Fibroblast of gingiva (primary cell): Measurements from ENCODE around the gene ZNF239.
A peak's percentile ranks its signal among the peaks of the same experiment; 100 is the strongest.
"Not testable (repeated sequence)": the region's sequence is repeated elsewhere in the genome, so short reads cannot be mapped to it uniquely, and the experiment has no call there.

Experiments
- DNase-seq: peaks from one replicate; pipeline ENCODE4 v3.0.0-alpha.2; 2011; ENCODE audit warnings: low read depth

The ZNF239 gene

GRCh38 chr10:43574001-43574892 is at the start of gene ZNF239:
ZNF239 (minus strand) TSS chr10:43574616; CDS start chr10:43558079, 16,537 bp downstream.
- DNase-seq: peak; percentile 88

DNA sequence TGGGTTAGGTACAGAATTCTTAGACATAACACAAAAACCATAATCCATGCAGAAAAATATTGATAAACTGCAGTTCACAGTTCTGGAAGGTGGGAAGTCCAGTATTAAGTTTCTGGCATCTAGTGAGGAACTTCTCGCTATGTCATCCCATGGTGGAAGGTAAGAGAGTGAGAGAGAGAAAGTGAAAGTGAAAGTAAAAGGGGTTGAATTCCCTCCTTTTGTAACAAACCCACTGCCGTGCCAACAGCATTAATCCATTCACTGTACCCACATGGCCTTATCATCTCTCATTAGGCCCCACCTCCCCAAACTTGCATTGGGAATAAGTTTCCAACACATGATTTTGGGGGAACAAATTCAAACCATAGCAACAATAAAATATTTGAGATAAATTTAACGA is 48.9 kb upstream of the ZNF239 start:
- no peak for DNase-seq

- no peak for DNase-seq
Observed at GRCh38 chr10:43622038-43622437, 47.6 kb upstream of the ZNF239 start.

- DNase-seq: no peak
Observed at GRCh38 chr10:43619368-43619767, 45.0 kb upstream of the ZNF239 start.

- no peak for DNase-seq
Observed at GRCh38 chr10:43616697-43617370, 42.4 kb upstream of the ZNF239 start.

DNA sequence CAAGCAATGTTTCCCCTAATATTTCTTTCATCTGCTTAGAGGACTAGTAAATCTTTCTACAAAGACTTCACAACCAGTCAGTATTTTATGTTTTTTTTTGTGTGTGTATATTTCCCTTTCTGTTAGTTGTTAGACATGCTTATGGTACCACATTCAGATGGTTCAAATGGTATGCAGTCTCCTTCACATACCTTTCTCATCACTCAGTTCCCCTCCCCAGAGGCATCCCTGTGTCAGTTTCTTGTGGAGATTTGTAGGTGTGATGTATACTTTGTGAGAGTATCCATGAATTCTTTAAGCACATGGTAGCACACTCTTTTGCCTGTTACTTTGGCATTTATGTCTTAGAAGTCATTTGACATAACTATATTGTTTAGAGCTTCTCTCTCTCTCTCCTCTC is 36.2 kb upstream of the ZNF239 start:
- DNase-seq: no peak

DNA sequence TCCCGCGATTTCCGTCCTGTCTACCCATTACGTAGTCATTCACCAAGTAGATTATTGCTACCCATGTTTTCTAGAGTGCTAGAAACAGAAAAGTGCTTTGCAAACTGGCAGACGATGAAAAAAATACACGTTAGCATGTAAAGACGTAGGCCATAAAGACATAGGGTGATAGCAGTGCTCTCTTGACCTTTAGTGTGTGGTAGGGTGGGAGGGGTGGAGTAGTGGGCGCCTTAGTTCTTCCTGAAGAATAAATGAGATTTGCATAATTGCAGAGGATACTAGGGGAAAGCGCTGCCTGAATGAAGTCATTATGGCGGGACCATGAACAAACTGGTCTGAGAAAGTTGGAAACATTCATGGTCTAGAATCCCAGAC is 32.8 kb upstream of the ZNF239 start:
- no peak for DNase-seq

DNA sequence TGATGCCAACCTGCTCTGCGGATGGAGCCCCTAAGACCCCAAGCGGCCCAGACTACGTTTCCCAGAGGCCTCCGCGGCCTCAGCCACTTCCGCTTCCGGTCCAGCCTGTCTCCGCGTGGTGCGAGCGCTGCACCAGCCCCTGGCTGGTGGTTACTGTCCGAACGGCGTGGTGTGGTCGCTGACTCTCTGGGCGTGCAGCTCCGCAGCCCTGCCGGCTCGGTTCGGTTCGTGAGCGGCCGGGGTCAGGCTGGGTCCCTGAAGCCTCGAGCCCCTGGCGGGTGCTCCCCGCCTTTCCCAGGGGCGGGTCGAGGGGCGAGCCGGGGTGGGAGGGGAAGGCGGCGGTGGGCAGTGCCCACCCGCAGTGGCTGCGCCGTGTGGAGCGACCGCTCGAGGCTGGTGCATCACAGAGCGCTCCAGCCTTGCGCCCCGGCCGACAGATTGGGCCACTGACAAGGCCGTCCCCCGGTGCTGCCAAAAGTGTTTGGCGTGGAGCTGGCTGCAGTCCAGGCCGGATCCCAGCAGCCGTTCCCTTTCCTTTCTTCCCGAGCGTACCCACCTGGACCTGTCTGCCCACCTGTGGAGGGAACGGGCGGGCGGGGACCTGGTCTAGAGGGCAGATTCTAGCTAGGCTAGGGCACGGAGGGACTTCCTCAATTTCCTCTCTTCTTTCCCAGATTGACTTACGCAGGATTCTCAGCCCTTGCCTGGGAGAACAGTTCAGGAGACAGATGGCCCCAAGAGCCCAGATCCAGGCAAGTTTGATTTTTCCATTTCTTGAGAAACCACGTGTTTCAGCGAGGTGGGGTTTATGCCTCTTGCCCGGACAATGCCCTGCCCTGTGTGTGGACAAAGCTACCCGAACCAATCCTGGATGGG is 32.1 kb upstream of the ZNF239 start, which contains the start of gene ZNF485:
Gene ZNF485 (plus strand): TSS at position 116 of the 876 bp plus-strand sequence. CDS start 613 bp downstream, at position 729.
- DNase-seq: peak; percentile 53

DNA sequence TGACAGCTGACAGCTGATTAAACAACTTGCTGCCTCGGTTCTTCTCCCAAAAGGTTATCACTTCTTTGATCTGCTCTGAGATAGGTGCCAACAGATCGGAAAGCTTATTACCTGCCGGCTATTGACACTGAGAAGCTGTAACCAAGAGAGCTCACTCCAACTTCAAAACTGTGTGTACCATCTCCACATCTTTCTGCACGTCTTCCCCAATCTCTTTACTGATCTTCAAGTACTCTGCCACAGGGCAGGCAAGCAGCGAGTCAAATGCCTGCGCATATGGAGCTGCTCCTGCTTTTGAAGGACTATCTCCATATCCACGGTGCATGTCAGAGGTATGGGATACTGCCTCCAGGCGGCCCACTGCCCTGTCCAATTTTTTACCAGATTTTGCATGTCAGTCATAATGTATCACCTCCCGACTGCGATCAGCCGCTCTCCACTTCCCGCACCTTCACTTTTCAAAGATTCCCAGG is 31.5 kb upstream of the ZNF239 start:
- no peak for DNase-seq

DNA sequence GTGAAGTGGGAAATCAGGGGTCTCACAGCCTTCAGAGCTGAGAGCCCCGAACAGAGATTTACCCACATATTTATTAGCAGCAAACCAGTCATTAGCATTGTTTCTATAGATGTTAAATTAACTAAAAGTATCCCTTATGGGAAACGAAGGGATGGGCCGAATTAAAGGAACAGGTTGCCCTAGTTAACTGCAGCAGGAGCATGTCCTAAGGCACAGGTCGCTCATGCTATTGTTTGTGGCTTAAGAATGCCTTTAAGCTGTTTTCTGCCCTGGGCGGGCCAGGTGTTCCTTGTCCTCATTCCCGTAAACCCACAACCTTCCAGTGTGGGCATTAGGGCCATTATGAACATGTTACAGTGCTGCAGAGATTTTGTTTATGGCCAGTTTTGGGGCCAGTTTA is 27.2 kb upstream of the ZNF239 start:
- DNase-seq: not testable (repeated sequence)

GRCh38 chr10:43599333-43599732 is 24.9 kb upstream of the ZNF239 start:
- DNase-seq: no peak

DNA sequence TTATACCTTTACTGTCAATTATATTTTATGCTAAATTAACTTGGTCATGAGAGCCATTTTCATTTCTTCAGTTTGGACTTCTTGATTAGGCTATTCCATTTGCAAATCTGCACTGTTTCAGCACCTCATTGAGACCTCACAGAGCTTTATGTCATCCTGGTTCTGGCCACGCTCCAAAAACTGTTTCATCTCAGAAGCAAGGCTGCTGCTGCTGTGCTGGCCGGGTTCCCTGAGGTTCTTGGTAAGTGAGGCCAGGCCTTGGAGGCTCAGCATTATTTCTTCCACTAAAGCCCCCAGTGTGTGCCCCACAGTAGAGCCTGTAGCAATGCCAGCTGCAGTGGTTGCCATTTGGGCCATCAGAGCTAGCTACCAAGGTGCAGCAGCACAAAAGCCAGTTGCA is 24.0 kb upstream of the ZNF239 start:
- peak; percentile 25 for DNase-seq

DNA sequence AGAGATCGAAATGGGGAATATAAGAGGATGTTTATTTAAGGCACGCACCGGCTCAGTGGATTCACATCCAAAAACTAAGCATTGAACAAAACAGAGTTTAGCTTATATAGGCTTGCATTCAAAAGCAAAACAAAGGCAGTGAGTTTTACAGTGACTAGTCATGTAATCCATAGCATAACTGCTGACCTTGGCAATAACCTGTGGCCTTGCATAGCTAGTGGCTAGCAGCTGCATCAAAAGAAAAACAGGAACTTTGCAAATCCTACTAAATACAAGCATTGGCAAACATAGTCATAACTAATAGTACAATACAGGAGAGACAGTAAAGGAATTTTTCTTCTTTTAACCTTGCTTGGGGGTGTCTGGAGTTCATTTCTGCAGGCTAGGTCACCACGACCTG is 22.1 kb upstream of the ZNF239 start:
- DNase-seq: no peak

DNA sequence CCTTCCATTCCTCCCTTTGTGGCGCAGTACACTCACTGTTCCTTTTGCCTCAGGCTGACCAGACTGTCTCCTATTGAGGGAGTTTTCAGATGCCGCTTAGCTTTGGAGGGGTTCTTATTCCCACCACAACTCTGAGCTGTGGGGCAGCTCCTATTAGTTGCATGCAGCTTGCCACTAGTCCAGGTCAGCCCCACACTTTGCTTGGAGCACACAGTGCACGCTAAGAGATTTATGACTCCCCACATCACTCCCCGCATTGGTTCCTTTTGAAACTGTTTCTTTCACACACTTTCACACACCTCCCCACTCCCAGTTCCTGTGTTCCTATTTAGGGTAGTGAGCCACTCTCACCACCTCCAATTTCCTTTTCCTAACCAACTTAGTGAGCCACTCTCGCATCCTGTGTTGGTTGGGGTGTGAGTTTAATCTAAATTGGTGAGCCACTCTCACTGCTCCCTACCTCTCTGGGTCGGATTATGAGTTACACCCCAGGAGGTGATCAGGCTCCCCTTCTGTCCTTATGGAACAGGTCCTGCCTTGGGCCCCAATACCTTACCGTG is 21.4 kb upstream of the ZNF239 start:
- DNase-seq: no peak

GRCh38 chr10:43594944-43595589 is 20.7 kb upstream of the ZNF239 start:
- DNase-seq: peak; percentile 6

DNA sequence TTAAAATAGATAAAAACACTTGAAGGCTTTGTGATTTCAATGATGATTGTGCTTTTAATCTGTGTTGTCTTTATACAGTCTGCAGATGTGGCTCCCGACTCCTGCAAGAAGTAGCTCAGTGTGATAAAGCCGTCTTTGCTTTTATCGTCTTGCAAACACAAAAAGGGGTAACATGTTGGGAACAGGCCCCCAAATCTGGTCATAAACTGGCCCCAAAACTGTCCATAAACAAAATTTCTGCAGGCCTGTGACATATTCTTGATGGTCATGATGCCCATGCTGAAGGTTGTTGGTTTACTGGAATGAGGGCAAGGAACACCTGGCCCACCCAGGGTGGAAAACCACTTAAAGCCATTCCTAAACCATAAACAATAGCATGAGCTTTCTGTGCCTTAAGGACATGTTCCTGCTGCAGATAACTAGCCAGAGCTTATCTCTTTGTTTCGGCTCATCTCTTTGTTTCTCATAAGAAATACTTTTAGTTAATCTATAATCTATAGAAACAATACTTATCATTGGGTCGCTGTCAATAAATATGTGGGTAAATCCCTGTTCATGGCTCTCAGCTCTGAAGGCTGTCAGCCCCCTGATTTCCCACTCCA is 17.0 kb upstream of the ZNF239 start:
- no peak for DNase-seq

DNA sequence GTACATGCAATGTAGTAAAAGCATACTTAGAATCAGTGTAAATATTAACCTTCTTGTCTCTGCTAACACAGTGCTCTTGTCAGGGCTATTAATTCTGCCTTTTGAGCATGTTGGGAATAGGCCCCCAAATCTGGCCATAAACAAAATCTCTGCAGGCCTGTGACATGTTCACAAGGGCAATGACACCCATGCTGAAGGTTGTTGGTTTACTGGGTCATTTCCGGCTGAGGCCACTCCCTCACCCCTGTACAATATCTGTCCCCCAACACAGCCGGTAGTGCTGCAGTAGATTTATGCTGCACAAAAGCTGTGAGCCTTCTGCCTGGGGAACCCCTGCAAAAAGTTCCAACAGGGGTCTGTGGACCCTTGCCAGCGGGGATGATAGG is 12.3 kb upstream of the ZNF239 start:
- not testable (repeated sequence) for DNase-seq

DNA sequence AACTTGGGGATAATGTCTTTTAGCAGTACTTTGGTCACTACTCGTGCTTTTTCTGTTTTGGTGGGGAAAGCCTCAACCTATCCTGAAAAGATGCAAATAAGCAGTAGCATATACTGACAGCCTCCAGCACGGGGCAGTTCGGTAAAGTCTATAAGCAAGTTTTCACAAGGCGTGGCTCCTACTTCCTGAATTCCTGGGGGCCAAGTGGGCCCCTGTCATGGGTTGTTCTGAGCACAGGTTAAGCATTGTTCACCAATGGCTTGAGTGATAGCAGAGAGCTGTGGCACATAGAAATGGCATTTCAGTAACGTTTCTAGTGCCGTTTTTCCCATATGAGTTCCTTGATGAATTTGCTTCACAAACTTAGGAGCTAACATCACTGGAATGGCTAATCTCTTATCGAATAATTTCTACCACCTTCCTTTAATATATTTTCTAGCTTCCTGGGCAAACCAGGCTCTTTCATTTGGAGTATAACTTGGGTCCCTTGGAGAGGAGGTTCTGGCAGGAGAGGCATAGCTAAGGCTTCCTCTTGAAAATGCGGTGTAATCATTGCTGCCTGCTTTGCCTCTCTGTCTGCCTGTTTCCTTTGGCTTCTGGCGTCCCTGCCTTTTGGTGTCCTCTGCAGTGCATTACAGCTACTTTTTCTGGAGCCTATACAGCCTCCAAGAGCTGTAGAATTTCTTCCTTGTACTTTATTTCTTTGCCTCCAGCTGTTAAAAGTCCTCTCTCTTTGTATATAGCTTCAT is 11.7 kb upstream of the ZNF239 start:
- DNase-seq: no peak

DNA sequence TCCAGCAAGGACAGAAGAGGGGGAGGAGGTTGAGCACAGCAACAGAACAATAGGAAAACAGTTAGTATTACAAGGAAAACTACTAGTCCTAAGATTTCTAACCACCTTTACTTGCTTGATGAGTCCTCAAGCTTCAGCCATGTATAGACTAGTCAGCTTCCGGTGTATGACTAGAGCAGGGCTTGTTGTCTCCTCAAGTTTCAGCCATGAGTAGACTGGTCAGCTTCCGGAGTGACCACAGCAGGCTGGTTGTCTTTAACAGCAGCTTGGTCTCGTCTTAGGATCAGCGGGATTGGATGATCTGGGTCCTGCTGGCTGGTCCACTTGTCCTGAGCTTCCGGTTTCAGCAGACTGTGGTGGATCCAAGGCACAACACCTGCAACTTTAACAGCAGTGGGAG is 10.6 kb upstream of the ZNF239 start:
- DNase-seq: no peak

- no peak for DNase-seq
Observed at GRCh38 chr10:43584051-43584450, 9.6 kb upstream of the ZNF239 start.
